Coronary artery (tissue), 2 donors: Measurements from ENCODE around the gene HNRNPUL2.
"Not testable (repeated sequence)": the region's sequence is repeated elsewhere in the genome, so short reads cannot be mapped to it uniquely, and the experiment has no call there.

Experiments
- DNase-seq: peaks from one replicate; pipeline ENCODE4 v3.0.0-alpha.2; 2017; ENCODE audit warnings: low spot score
- H3K27ac ChIP-seq, 2 donors: fragments of 200-600 bp; sonication (generic); one replicate each; pipeline ENCODE4 v1.5.1; 2016 to 2019
- H3K4me3 ChIP-seq: fragments of 200-600 bp; sonication (generic); 2 replicates; pipeline ENCODE4 v1.5.1; 2016; ENCODE audit warnings: mild to moderate bottlenecking, moderate library complexity
- TF ChIP-seq, protein P1 (sequence below): fragments of 200-600 bp; sonication (generic); IDR thresholded peaks from one replicate; pipeline ENCODE4 v1.5.1; 2019; ENCODE audit warnings: antibody characterized with exemption

The HNRNPUL2 gene

DNA sequence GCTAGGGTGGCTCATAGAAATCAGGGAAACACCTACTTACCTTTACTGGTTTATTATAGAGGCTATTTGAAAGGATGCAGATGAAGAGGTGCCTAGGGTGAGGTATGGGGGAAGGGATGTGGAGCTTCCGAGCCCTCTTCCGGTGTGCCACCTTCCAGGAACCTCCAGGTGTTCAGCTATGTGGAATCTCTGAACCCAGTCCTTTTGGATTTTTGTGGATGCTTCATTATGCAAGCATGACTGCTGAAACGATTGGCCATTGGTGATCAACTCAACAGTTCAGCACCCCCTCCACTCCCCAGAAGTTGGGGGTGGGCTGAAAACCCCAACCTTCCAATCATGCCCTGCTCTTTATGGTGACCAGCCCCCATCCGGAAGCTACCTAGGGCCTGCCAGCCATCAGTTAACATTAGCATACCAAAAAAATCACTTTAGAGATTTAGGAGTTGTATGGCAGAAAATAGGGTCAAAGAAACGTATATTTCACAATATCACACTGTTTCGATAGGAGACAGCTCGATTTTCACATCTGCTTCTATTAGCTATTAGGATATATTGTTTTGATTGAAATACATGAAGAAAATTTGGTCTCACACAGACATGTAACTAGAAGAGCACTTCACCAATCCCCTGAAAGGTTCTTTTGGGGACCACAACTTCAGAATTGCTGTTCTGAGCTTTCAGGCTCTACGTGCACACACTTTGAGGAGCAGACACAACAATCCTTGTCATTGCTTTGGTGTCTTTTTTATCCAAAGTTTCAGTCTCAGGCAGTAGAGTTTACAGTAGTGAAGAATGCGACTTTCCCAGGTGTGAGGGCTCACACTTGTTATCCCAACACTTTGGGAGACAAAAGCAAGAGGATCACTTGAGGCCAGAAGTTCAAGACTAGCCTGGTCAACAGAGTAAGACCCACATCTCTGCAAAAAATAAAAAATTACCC, 30.9 kb upstream of the HNRNPUL2 start:
- TF ChIP-seq, protein P1, sequence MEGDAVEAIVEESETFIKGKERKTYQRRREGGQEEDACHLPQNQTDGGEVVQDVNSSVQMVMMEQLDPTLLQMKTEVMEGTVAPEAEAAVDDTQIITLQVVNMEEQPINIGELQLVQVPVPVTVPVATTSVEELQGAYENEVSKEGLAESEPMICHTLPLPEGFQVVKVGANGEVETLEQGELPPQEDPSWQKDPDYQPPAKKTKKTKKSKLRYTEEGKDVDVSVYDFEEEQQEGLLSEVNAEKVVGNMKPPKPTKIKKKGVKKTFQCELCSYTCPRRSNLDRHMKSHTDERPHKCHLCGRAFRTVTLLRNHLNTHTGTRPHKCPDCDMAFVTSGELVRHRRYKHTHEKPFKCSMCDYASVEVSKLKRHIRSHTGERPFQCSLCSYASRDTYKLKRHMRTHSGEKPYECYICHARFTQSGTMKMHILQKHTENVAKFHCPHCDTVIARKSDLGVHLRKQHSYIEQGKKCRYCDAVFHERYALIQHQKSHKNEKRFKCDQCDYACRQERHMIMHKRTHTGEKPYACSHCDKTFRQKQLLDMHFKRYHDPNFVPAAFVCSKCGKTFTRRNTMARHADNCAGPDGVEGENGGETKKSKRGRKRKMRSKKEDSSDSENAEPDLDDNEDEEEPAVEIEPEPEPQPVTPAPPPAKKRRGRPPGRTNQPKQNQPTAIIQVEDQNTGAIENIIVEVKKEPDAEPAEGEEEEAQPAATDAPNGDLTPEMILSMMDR = no peak
- no peak for DNase-seq
- H3K4me3 ChIP-seq = no peak overlapping the region
- H3K27ac ChIP-seq = no peak overlapping the region

DNA sequence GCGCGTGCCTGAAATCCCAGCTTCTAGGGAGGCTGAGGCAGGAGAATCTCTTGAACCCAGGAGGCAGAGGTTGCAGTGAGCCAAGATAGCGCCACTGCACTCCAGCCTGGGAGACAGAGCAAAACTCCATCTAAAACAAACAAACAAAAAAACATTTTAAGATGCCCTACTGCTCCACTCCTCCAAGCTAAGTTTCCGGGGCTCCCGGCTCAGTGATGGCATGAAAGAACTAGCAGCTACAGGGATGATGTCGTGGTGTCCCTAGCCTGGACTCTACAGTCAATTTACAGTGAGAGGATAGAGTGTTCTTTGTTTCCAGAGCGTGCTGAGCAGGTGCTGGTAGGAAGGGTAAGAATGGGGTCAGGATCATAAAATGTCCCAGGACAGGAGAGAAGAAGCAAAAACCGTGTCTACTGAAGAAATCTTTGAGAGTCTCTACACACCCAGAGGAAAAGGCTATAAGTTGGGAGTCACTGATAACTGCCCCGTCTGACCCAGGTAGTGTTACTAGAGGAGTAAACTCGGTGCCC, 27.9 kb upstream of the HNRNPUL2 start:
- Histone ChIP-seq H3K27ac (no peak overlapping the region), H3K4me3 (no peak overlapping the region)
- no peak for DNase-seq
- TF ChIP-seq, protein P1 = no peak

DNA sequence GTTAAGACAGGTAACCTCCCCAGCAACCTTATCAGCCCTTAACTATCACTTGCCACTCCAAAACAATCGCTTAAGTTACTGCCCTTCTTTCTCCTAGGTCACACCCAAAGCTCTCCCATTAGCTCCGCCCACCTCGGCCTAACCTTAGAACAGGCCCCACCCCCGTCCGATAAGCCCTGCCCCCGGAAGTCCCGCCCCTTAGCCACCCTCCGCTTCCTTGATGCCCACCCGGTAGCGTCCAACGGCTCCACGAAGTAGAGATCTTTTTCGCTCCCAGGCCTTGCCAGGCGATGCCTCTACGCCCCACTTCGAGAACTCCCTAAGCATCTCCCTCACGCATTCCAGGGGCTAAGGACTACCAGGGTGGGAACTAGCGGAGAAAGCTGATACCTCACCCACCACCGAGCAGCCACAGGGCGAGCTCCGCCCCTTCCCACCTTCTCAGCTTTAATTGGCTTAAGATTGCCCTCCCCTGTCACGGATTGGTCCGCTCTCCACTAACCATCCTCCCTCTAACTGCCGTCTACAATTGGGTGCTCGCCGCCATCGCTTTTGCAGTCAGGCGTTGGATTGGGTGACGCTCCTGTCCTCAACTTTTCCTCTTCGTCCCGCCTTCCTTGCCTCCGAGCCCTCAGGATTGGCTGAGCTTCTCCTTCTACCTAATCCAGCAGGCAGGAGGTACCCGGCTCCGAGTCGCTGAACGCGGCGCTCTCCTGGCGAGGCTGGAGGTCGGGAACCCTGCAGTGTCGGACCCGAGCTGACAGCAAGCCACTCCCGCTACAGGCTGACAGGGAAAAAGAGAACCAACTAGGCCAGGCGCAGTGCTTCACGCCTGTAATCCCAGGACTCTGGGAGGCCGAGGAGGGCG, 26.7 kb upstream of the HNRNPUL2 start, which contains the start of gene ZBTB3:
TSS of gene ZBTB3 (minus strand) at position 425 of the 868 bp plus-strand sequence. CDS start 496 bp downstream, outside the sequence.
- peak within 1 kb of the TSS; percentile 92 for H3K4me3 ChIP-seq
- DNase-seq = peak; percentile 98
- H3K27ac ChIP-seq = peak within 1 kb of the TSS; percentile 91 to 99
- TF ChIP-seq, protein P1 = no peak

DNA sequence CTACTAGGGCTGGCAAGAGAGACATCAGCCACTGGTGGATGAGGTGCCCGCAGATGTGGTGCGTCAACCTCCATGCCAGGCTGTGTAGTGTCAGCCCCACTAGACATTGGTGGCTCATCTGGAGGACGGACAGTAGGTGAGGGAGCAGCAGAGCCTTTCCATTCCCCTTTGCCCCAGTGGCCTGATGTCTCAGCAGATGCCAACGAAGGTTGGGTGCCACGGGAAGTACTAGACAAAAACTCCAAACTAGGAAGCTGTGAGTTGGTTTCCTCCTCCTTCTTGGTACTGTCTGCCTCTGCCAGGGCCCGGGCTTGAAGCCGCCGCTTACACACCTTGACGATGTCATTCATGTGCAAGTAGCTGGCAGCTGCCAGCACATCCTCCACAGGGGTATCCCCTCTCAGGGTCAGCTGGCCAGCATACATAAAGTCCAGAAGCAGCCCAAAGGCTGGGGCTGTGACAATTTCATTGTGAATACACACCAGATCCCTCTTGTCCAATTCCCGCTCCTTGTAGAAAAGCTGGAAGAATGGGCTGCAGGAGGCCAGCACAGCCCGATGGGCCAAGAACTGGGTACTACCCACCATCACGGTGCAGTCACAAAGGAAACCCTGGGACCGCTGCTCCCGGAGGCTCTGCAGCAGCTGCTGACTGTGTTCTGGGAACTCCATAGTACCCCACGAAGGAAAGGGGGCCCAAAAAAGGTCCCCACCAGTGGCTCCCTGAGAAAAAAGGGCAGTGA, 25.9 kb upstream of the HNRNPUL2 start:
- DNase-seq = no peak
- H3K27ac ChIP-seq = peak overlapping the region; percentile 91 to 99
- H3K4me3 ChIP-seq = peak overlapping the region; percentile 92
- TF ChIP-seq, protein P1 = no peak

- Histone ChIP-seq H3K4me3 (no peak overlapping the region), H3K27ac (no peak overlapping the region)
- DNase-seq = no peak
- TF ChIP-seq, protein P1 = no peak
Measured at GRCh38 chr11:62752177-62752785, 25.0 kb upstream of the HNRNPUL2 start.

DNA sequence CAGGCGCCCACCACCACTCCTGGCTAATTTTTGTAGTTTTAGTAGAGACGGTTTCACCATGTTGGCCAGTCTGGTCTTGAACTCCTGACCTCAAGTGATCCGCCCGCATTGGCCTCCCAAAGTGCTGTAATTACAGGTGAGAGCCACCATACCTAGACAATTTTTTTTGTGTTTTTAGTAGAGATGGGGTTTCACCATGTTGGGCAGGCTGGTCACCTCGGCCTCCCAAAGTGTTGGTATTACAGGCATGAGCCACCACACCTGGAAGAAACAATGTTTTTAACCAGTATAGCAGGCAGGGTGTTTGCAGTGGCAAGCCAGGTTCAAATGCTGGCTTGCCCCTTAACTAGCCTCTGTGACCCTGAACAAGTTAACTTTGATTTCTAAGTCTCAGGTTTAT, 22.7 kb upstream of the HNRNPUL2 start:
- not testable (repeated sequence) for H3K27ac ChIP-seq, H3K4me3 ChIP-seq, DNase-seq
